HG02571 (cell line): ENCODE measurements around the gene EML6.

Source experiments
- ATAC-seq: cut with Tn5 transposase; IDR thresholded peaks from one replicate; pipeline ENCODE4 v1.9.1; 2021; ENCODE audit warnings: mild to moderate bottlenecking, moderate library complexity; ENCODE audit not compliant: unreplicated experiment

EML6 gene

GRCh38 chr2:54902763-54903162, 179.3 kb downstream of the EML6 start:
- ATAC-seq = no peak

- ATAC-seq = no peak
Observed at GRCh38 chr2:54903736-54904554, 180.5 kb downstream of the EML6 start.

- ATAC-seq = no peak
Observed at GRCh38 chr2:54904836-54905235, 181.4 kb downstream of the EML6 start.

GRCh38 chr2:54906716-54907115, 183.3 kb downstream of the EML6 start:
- ATAC-seq = no peak

GRCh38 chr2:54907663-54908062, 184.2 kb downstream of the EML6 start:
- ATAC-seq = no peak

- ATAC-seq = no peak
Observed at GRCh38 chr2:54908591-54908990, 185.1 kb downstream of the EML6 start.

- no peak for ATAC-seq
Observed at GRCh38 chr2:54909001-54909400, 185.5 kb downstream of the EML6 start.

- ATAC-seq = no peak
Observed at GRCh38 chr2:54912305-54912704, 188.8 kb downstream of the EML6 start.

GRCh38 chr2:54912893-54913292, 189.4 kb downstream of the EML6 start:
- ATAC-seq = no peak

- ATAC-seq = no peak
Observed at GRCh38 chr2:54914637-54915036, 191.2 kb downstream of the EML6 start.

- no peak for ATAC-seq
Observed at GRCh38 chr2:54915101-54915500, 191.6 kb downstream of the EML6 start.

GRCh38 chr2:54916637-54917036, 193.2 kb downstream of the EML6 start:
- no peak for ATAC-seq

GRCh38 chr2:54918647-54919280, 195.3 kb downstream of the EML6 start:
- no peak for ATAC-seq

GRCh38 chr2:54920660-54921059, 197.2 kb downstream of the EML6 start:
- ATAC-seq = no peak

- no peak for ATAC-seq
Observed at GRCh38 chr2:54924121-54924520, 200.7 kb downstream of the EML6 start.

GRCh38 chr2:54925022-54925421, 201.6 kb downstream of the EML6 start:
- ATAC-seq = no peak

- no peak for ATAC-seq
Observed at GRCh38 chr2:54927085-54927750, 203.8 kb downstream of the EML6 start.

GRCh38 chr2:54927751-54928615, 204.5 kb downstream of the EML6 start:
- ATAC-seq = no peak

GRCh38 chr2:54928719-54929118, 205.3 kb downstream of the EML6 start:
- no peak for ATAC-seq

GRCh38 chr2:54931473-54931872, 208.0 kb downstream of the EML6 start:
- ATAC-seq = no peak

GRCh38 chr2:54935389-54935788, 211.9 kb downstream of the EML6 start:
- no peak for ATAC-seq
